HPDE6-E6E7 (cell line): Measurements from ENCODE around the gene XRCC4.

Experiments
- DNase-seq: peaks from one replicate; pipeline ENCODE4 v3.0.0; 2011; ENCODE audit warnings: missing footprints; ENCODE audit errors: extremely low spot score

XRCC4 gene

GRCh38 chr5:83385812-83386211 lies 308.5 kb downstream of the XRCC4 start:
- no peak for DNase-seq

DNA sequence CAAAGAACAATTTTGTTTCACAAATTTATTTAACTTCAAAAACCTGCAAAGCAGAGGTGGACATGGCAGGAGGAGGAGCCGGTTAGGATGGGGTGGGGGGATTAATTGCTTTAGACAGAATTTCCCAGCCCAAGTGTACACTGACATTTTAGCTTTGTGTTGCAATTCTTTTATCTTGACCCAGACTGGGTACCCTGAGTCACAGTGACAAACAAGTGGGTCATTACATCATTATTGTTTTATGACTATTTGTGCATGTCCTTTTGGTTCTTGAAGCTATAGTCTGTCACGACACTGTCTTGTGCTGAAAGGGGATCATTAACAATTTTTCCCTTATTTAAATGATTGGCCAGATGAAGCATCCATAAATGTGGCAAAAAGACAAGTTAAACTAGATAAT lies 309.7 kb downstream of the XRCC4 start:
- no peak for DNase-seq

- DNase-seq = no peak
These were observed 311.3 kb downstream of the XRCC4 start for GRCh38 chr5:83388608-83389007.

- no peak for DNase-seq
These were observed 315.6 kb downstream of the XRCC4 start for GRCh38 chr5:83392766-83393503.

GRCh38 chr5:83393504-83393866 lies 316.1 kb downstream of the XRCC4 start:
- DNase-seq = no peak

DNA sequence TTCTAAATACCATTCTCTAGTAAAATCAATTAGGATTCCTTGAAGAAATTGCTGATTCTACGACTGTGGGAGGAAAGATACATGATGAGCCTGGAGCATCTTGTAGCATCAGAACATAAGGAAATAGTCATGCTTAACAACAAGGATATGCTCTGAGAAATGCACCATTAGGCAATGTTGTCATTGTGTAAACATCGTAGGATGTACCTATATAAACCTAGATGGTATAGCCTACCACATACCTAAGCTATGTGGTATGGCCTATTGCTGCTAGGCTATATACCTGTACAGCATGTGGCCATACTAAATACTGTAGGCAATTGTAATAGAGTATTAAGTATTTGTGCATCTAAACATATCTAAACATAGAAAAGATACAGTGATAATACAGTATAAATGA lies 316.8 kb downstream of the XRCC4 start:
- DNase-seq = no peak

GRCh38 chr5:83396662-83397061 lies 319.3 kb downstream of the XRCC4 start:
- DNase-seq = no peak

- no peak for DNase-seq
These were observed 320.3 kb downstream of the XRCC4 start for GRCh38 chr5:83397658-83398057.

- no peak for DNase-seq
These were observed 322.9 kb downstream of the XRCC4 start for GRCh38 chr5:83400241-83400640.

- no peak for DNase-seq
These were observed 323.4 kb downstream of the XRCC4 start for GRCh38 chr5:83400701-83401100.

GRCh38 chr5:83401122-83401731 lies 323.9 kb downstream of the XRCC4 start:
- no peak for DNase-seq

DNA sequence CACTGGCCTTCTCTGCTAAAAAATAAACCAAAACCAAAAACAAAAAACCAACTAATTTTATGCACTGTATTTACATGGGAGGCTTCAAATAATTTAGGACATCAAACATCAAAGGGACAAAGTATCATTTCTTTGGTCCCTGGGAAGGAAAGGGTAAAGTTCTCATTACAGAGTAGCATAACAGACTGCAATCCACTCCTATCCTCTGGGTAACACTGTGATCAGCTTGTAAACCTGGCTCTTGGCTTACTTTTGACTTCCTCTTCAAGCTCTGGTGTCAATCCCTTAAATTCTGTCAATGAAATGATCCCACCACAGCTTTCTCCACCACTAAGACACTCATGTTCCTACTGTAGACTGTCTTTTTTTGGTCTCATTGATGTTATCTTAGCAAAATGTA lies 324.4 kb downstream of the XRCC4 start:
- DNase-seq = no peak
